Skeletal muscle tissue (tissue), 4 donors: Measurements from ENCODE around the gene ANKRD17. TPM values are rescaled to one million over a fixed set of nuclear protein-coding genes. Genes with fewer than 3 reads are reported as not detected.

Experiments used
- H3K27ac ChIP-seq: one replicate; pipeline ENCODE4 v1.7.0; 2013; ENCODE audit warnings: mild to moderate bottlenecking, low read depth, low read length, inconsistent platforms
- H3K27me3 ChIP-seq, 3 donors: one replicate each; pipeline ENCODE4 v1.7.0; 2013; ENCODE audit warnings: low read length in 3 of 3; ENCODE audit not compliant: control insufficient read depth in 3 of 3, insufficient read depth in 3 of 3
- H3K36me3 ChIP-seq, 3 donors: one replicate each; pipeline ENCODE4 v1.7.0; 2013; ENCODE audit warnings: low read length in 3 of 3; ENCODE audit not compliant: control insufficient read depth in 3 of 3, insufficient read depth in 3 of 3
- H3K4me1 ChIP-seq, 3 donors: one replicate each; pipeline ENCODE4 v1.7.0; 2013; ENCODE audit warnings: low read length in 3 of 3, mild to moderate bottlenecking in 3 of 3; ENCODE audit not compliant: control insufficient read depth in 3 of 3, insufficient read depth in 3 of 3
- H3K4me3 ChIP-seq, 3 donors: one replicate each; pipeline ENCODE4 v1.7.0; 2013; ENCODE audit warnings: low read length in 3 of 3
- H3K9ac ChIP-seq, 3 donors: one replicate each; pipeline ENCODE4 v1.7.0; 2013; ENCODE audit warnings: low read length in 3 of 3, mild to moderate bottlenecking in 3 of 3, moderate library complexity in 2 of 3, low read depth in 1 of 3
- H3K9me3 ChIP-seq, 3 donors: one replicate each; pipeline ENCODE4 v1.7.0; 2013; ENCODE audit warnings: low read length in 3 of 3; ENCODE audit not compliant: control insufficient read depth in 3 of 3
- total RNA-seq: library from RNA; depleted of rRNA; stranded (reverse); fragments of >200 nt; gene quantifications from one replicate; pipeline ENCODE4 v1.2.3, GENCODE V29; 2014
- donor health status: Osteomylitis.

Gene ANKRD17
- total RNA-seq, 1 donor from 2014 or later, result 46.4 TPM

- peaks cover 0 to 6% (median 2%) of the 10 kb centered on the region in 3 donors for H3K36me3 ChIP-seq
- H3K9ac ChIP-seq, result peak overlapping the region; percentile 93 to 98 (median 96)
- peaks cover 4 to 9% (median 6%) of the 10 kb centered on the region in 3 donors for H3K4me1 ChIP-seq
- peak overlapping the region; percentile 95 for H3K27ac ChIP-seq
- no peaks in the 10 kb centered on the region for H3K9me3 ChIP-seq
- H3K27me3 ChIP-seq, result no peaks in the 10 kb centered on the region
- H3K4me3 ChIP-seq, result peak overlapping the region; percentile 94 to 98 (median 94)
Observed at GRCh38 chr4:73068491-73069337, 189.9 kb downstream of the ANKRD17 start.

- Histone ChIP-seq H3K36me3 (peaks cover 0 to 11% (median 8%) of the 10 kb centered on the region in 3 donors), H3K4me3 (peak overlapping the region; percentile 94 to 98 (median 94)), H3K9ac (peak overlapping the region; percentile 93 to 98 (median 96)), H3K27ac (peak overlapping the region; percentile 95), H3K27me3 (no peaks in the 10 kb centered on the region), H3K9me3 (no peaks in the 10 kb centered on the region), H3K4me1 (peaks cover 4 to 9% (median 6%) of the 10 kb centered on the region in 3 donors)
Observed at GRCh38 chr4:73067971-73068394, 190.6 kb downstream of the ANKRD17 start.

- Histone ChIP-seq H3K27me3 (no peaks in the 10 kb centered on the region), H3K9ac (no peak overlapping the region), H3K9me3 (no peaks in the 10 kb centered on the region), H3K27ac (no peak overlapping the region), H3K4me1 (peaks cover 4 to 9% (median 6%) of the 10 kb centered on the region in 3 donors), H3K36me3 (peaks cover 0 to 12% (median 11%) of the 10 kb centered on the region in 3 donors), H3K4me3 (no peak overlapping the region)
Observed at GRCh38 chr4:73066928-73067327, 191.7 kb downstream of the ANKRD17 start.

- peaks cover 2 to 16% (median 15%) of the 10 kb centered on the region in 3 donors for H3K36me3 ChIP-seq
- H3K27me3 ChIP-seq, result no peaks in the 10 kb centered on the region
- H3K4me1 ChIP-seq, result peaks cover 4 to 9% (median 6%) of the 10 kb centered on the region in 3 donors
- no peaks in the 10 kb centered on the region for H3K9me3 ChIP-seq
- H3K4me3 ChIP-seq, result no peak overlapping the region
- no peak overlapping the region for H3K27ac ChIP-seq
- no peak overlapping the region for H3K9ac ChIP-seq
Observed at GRCh38 chr4:73066445-73066844, 192.2 kb downstream of the ANKRD17 start.

- Histone ChIP-seq H3K9me3 (no peaks in the 10 kb centered on the region), H3K27me3 (no peaks in the 10 kb centered on the region), H3K9ac (no peak overlapping the region), H3K36me3 (peaks cover 9 to 25% (median 17%) of the 10 kb centered on the region in 3 donors), H3K4me1 (peaks cover 0 to 6% (median 6%) of the 10 kb centered on the region in 3 donors), H3K27ac (no peak overlapping the region), H3K4me3 (no peak overlapping the region)
Observed at GRCh38 chr4:73064536-73064935, 194.1 kb downstream of the ANKRD17 start.

- Histone ChIP-seq H3K27ac (no peak overlapping the region), H3K9ac (no peak overlapping the region), H3K27me3 (no peaks in the 10 kb centered on the region), H3K4me3 (no peak overlapping the region), H3K36me3 (peaks cover 17 to 46% (median 44%) of the 10 kb centered on the region in 3 donors), H3K4me1 (no peaks in the 10 kb centered on the region), H3K9me3 (no peaks in the 10 kb centered on the region)
Observed at GRCh38 chr4:73055241-73055897, 203.2 kb downstream of the ANKRD17 start.

GRCh38 chr4:73053974-73054480 is 204.6 kb downstream of the ANKRD17 start:
- H3K36me3 ChIP-seq, result peaks cover 9 to 37% (median 36%) of the 10 kb centered on the region in 3 donors
- H3K9ac ChIP-seq, result no peak overlapping the region
- H3K4me1 ChIP-seq, result no peaks in the 10 kb centered on the region
- H3K27me3 ChIP-seq, result no peaks in the 10 kb centered on the region
- no peak overlapping the region for H3K27ac ChIP-seq
- no peaks in the 10 kb centered on the region for H3K9me3 ChIP-seq
- H3K4me3 ChIP-seq, result no peak overlapping the region

GRCh38 chr4:73053076-73053475 is 205.5 kb downstream of the ANKRD17 start:
- no peak overlapping the region for H3K4me3 ChIP-seq
- H3K36me3 ChIP-seq, result peaks cover 5 to 28% (median 26%) of the 10 kb centered on the region in 3 donors
- H3K9me3 ChIP-seq, result no peaks in the 10 kb centered on the region
- no peak overlapping the region for H3K9ac ChIP-seq
- no peak overlapping the region for H3K27ac ChIP-seq
- H3K27me3 ChIP-seq, result no peaks in the 10 kb centered on the region
- no peaks in the 10 kb centered on the region for H3K4me1 ChIP-seq

GRCh38 chr4:73051625-73052024 is 207.0 kb downstream of the ANKRD17 start:
- H3K9ac ChIP-seq, result no peak overlapping the region
- no peaks in the 10 kb centered on the region for H3K4me1 ChIP-seq
- peaks cover 3 to 18% (median 18%) of the 10 kb centered on the region in 3 donors for H3K36me3 ChIP-seq
- H3K4me3 ChIP-seq, result no peak overlapping the region
- no peaks in the 10 kb centered on the region for H3K27me3 ChIP-seq
- no peak overlapping the region for H3K27ac ChIP-seq
- no peaks in the 10 kb centered on the region for H3K9me3 ChIP-seq

- Histone ChIP-seq H3K27ac (no peak overlapping the region), H3K4me3 (no peak overlapping the region), H3K27me3 (no peaks in the 10 kb centered on the region), H3K9ac (no peak overlapping the region), H3K9me3 (no peaks in the 10 kb centered on the region), H3K36me3 (no peaks in the 10 kb centered on the region), H3K4me1 (no peaks in the 10 kb centered on the region)
Observed at GRCh38 chr4:73045879-73046278, 212.7 kb downstream of the ANKRD17 start.
